DMS79 (cell line): Measurements from ENCODE around the gene CLSTN3.

Experiments used
- DNase-seq: peaks from one replicate; lab custom pipeline; 2025; lab: John Stamatoyannopoulos, UW

The CLSTN3 gene

GRCh38 chr12:7129872-7130691 is at the start of gene CLSTN3:
TSS of gene CLSTN3 (plus strand) at chr12:7130371. CDS start at chr12:7130649, 278 bp downstream.
- DNase-seq, result peak; percentile 81

GRCh38 chr12:7081037-7081436 is 49.1 kb upstream of the CLSTN3 start:
- DNase-seq, result no peak

GRCh38 chr12:7083125-7083524 is 47.0 kb upstream of the CLSTN3 start:
- DNase-seq, result no peak

- no peak for DNase-seq
Measured at GRCh38 chr12:7089196-7089871, 40.8 kb upstream of the CLSTN3 start.

GRCh38 chr12:7090222-7090998 is 39.8 kb upstream of the CLSTN3 start:
- DNase-seq, result no peak

GRCh38 chr12:7091171-7091570 is 39.0 kb upstream of the CLSTN3 start:
- no peak for DNase-seq

- DNase-seq, result no peak
Measured at GRCh38 chr12:7091660-7092228, 38.4 kb upstream of the CLSTN3 start.

GRCh38 chr12:7092229-7092985 is 37.8 kb upstream of the CLSTN3 start, which contains the start of gene C1R:
TSS of gene C1R (minus strand) at chr12:7092445. CDS start at chr12:7092388, 57 bp downstream.
- peak; percentile 46 for DNase-seq

GRCh38 chr12:7092986-7093460 is 37.1 kb upstream of the CLSTN3 start:
- DNase-seq, result no peak

GRCh38 chr12:7093486-7093885 is 36.7 kb upstream of the CLSTN3 start:
- no peak for DNase-seq

- DNase-seq, result no peak
Measured at GRCh38 chr12:7093892-7094291, 36.3 kb upstream of the CLSTN3 start.

- DNase-seq, result no peak
Measured at GRCh38 chr12:7096006-7096932, 33.9 kb upstream of the CLSTN3 start.

GRCh38 chr12:7096979-7097378 is 33.2 kb upstream of the CLSTN3 start:
- peak; percentile 47 for DNase-seq

- DNase-seq, result no peak
Measured at GRCh38 chr12:7099290-7099996, 30.7 kb upstream of the CLSTN3 start.

- no peak for DNase-seq
Measured at GRCh38 chr12:7100239-7100638, 29.9 kb upstream of the CLSTN3 start.

- DNase-seq, result no peak
Measured at GRCh38 chr12:7101047-7101693, 29.0 kb upstream of the CLSTN3 start.

- no peak for DNase-seq
Measured at GRCh38 chr12:7101694-7102131, 28.5 kb upstream of the CLSTN3 start.

- DNase-seq, result no peak
Measured at GRCh38 chr12:7102582-7102981, 27.6 kb upstream of the CLSTN3 start.
